ENCODE data around the gene LRRC7. TPM values are rescaled to one million over a fixed set of nuclear protein-coding genes. Genes with fewer than 3 reads are reported as not detected.

The LRRC7 gene
- total and polyA plus RNA-seq, 2 of the 13 experiments (the other 11 are each of a cell fraction or from before 2014, with no cell fraction given), result not detected

DNA sequence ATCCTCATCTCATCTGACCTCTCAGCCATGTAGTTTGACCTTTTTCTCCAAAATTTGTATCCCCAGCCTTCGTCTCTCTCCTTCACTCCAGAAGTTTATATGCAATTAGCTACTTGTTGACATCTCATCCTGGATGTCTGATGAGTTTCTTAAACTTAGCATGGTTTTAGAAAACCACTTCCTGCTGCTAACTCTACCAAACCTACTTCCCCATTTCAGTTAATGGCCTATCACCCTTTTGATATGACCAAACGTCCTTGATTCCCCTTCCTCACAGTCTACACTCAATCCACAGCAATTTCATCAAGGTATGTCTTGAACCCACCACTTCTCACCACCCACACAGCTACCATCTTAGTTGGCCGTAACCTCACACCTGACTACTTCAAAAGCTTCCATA, 515.8 kb downstream of the LRRC7 start:
- no peak overlapping the region for H3K4me2 ChIP-seq (ENCODE audit: low read depth, low read length)
- H3K9me3 ChIP-seq (ENCODE audit: low read length), result no peaks in the 10 kb centered on the region
- H3K36me3 ChIP-seq (replicated peaks in 1 of 2; ENCODE audit: control insufficient read depth in 1 of 2, insufficient read depth in 2 of 2, low read length in 2 of 2), result no peaks in the 10 kb centered on the region
- no peaks in the 10 kb centered on the region for H4K20me1 ChIP-seq (ENCODE audit: insufficient read depth, low read length)
- no TSS peak for BruUV-seq (replicated peaks)
- in situ Hi-C loops (cut with HindIII; ENCODE audit: extremely low pct_ligation_motif_present, low pct_unique_long_range_greater_than_20kb), result no loop called here
- intact Hi-C loops (cut with micrococcal nuclease; ENCODE audit: unreplicated experiment), result no loop called here
- 18% methylated on average over 3 of the region's 3 CpGs for WGBS (ENCODE audit: low lambda C conversion rate)
- no peaks in the 10 kb centered on the region for H3K79me2 ChIP-seq (ENCODE audit: insufficient read depth, low read length)
- H3K9ac ChIP-seq (ENCODE audit: insufficient read depth, low read depth, low read length), result no peak overlapping the region
- no peak overlapping the region for H3K27ac ChIP-seq (ENCODE audit: extremely low read length, insufficient read depth, low read length)
- ChIA-PET POLR2A (no interaction called here), CTCF (ENCODE audit: low intra/inter-chr PET ratio, low total read pairs) (no interaction called here)
- no peak overlapping the region for H2AFZ ChIP-seq (ENCODE audit: low read length)
- H3K4me1 ChIP-seq (ENCODE audit: insufficient read depth, low read length), result no peaks in the 10 kb centered on the region
- FAIRE-seq, result no peak
- TF ChIP-seq ZNF577 (CRISPR knock-in tag; IDR thresholded peaks at IDR 0.05; ENCODE audit: borderline replicate concordance, low read depth), result no peak
- TF ChIP-seq ZC3H13 (CRISPR knock-in tag; IDR thresholded peaks at IDR 0.05), result no peak
- TF ChIP-seq, protein P1, sequence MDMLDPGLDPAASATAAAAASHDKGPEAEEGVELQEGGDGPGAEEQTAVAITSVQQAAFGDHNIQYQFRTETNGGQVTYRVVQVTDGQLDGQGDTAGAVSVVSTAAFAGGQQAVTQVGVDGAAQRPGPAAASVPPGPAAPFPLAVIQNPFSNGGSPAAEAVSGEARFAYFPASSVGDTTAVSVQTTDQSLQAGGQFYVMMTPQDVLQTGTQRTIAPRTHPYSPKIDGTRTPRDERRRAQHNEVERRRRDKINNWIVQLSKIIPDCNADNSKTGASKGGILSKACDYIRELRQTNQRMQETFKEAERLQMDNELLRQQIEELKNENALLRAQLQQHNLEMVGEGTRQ (IDR thresholded peaks at IDR 0.05; ENCODE audit: low read depth, low read length), result no peak
- TF ChIP-seq, protein P1 (CRISPR knock-in tag; IDR thresholded peaks at IDR 0.05; ENCODE audit: borderline replicate concordance), result no peak
- no peak for TF ChIP-seq RNF2 (conservative IDR thresholded peaks at IDR 0.05; ENCODE audit: low read depth)
- TF ChIP-seq CBFB (CRISPR knock-in tag; IDR thresholded peaks at IDR 0.05), result no peak
- no peak for TF ChIP-seq ZNF30 (CRISPR knock-in tag; IDR thresholded peaks at IDR 0.05)
- no peak for TF ChIP-seq ZC3H4 (CRISPR knock-in tag; IDR thresholded peaks at IDR 0.05; ENCODE audit: borderline replicate concordance)
- TF ChIP-seq SOX13 (IDR thresholded peaks at IDR 0.05), result no peak
- no peak for TF ChIP-seq SOX13 (CRISPR knock-in tag; conservative IDR thresholded peaks at IDR 0.05 in 1 of 2, IDR thresholded peaks at IDR 0.05 in 1 of 2)
- TF ChIP-seq ZNF572 (CRISPR knock-in tag; IDR thresholded peaks at IDR 0.05), result no peak
- TF ChIP-seq SP140L (CRISPR knock-in tag; IDR thresholded peaks at IDR 0.05; ENCODE audit: borderline replicate concordance), result no peak
- TF ChIP-seq WIZ (CRISPR knock-in tag; IDR thresholded peaks at IDR 0.05), result no peak
- no peak for TF ChIP-seq BATF2 (CRISPR knock-in tag; IDR thresholded peaks at IDR 0.05)
- TF ChIP-seq TFDP1 (CRISPR knock-in tag; IDR thresholded peaks at IDR 0.05; ENCODE audit: borderline replicate concordance), result no peak
- TF ChIP-seq ZNF841 (CRISPR knock-in tag; IDR thresholded peaks at IDR 0.05; ENCODE audit: borderline replicate concordance), result no peak
- no peak for TF ChIP-seq ZMAT3 (CRISPR knock-in tag; conservative IDR thresholded peaks at IDR 0.05)
- TF ChIP-seq FOXC1 (CRISPR knock-in tag; IDR thresholded peaks at IDR 0.05; ENCODE audit: borderline replicate concordance), result no peak
- no peak for ATAC-seq
- DNase-seq (ENCODE audit: low spot score), result no peak
- no peaks in the 10 kb centered on the region for H3K27me3 ChIP-seq (ENCODE audit: control insufficient read depth in 1 of 2, insufficient read depth in 2 of 2, low read length in 2 of 2)
- no peak overlapping the region for H3K4me3 ChIP-seq (replicated peaks in 1 of 3; ENCODE audit: insufficient read depth in 1 of 3, low read depth in 2 of 3, low read length in 3 of 3)

All from HepG2 (cell line).